HG03175 (cell line): Measurements from ENCODE around the gene SLC25A29.
"Not testable (repeated sequence)": the region's sequence is repeated elsewhere in the genome, so short reads cannot be mapped to it uniquely, and the experiment has no call there.

Experiments
- ATAC-seq: cut with Tn5 transposase; IDR thresholded peaks from one replicate; pipeline ENCODE4 v1.9.1; 2021; ENCODE audit warnings: mild to moderate bottlenecking, moderate library complexity; ENCODE audit not compliant: unreplicated experiment

Gene SLC25A29

GRCh38 chr14:100313464-100314230 is 7.4 kb upstream of the SLC25A29 start:
- ATAC-seq, result no peak

GRCh38 chr14:100312877-100313400 is 6.7 kb upstream of the SLC25A29 start:
- no peak for ATAC-seq

- not testable (repeated sequence) for ATAC-seq
Observed at GRCh38 chr14:100312110-100312876, 6.0 kb upstream of the SLC25A29 start.

GRCh38 chr14:100309028-100309737 is 2.9 kb upstream of the SLC25A29 start:
- ATAC-seq, result no peak

GRCh38 chr14:100308427-100308792 is 2.2 kb upstream of the SLC25A29 start:
- ATAC-seq, result not testable (repeated sequence)

GRCh38 chr14:100307766-100308426 is 1.7 kb upstream of the SLC25A29 start:
- no peak for ATAC-seq

GRCh38 chr14:100306998-100307765 is 938 bp upstream of the SLC25A29 start:
- ATAC-seq, result peak; percentile 7

- ATAC-seq, result no peak
Observed at GRCh38 chr14:100305324-100306100, 732 bp downstream of the SLC25A29 start.

GRCh38 chr14:100304825-100305323 is 1.4 kb downstream of the SLC25A29 start:
- ATAC-seq, result no peak

- ATAC-seq, result no peak
Observed at GRCh38 chr14:100303925-100304324, 2.3 kb downstream of the SLC25A29 start.

GRCh38 chr14:100303179-100303578 is 3.1 kb downstream of the SLC25A29 start:
- ATAC-seq, result no peak

- ATAC-seq, result no peak
Observed at GRCh38 chr14:100302616-100303015, 3.6 kb downstream of the SLC25A29 start.

- no peak for ATAC-seq
Observed at GRCh38 chr14:100299238-100299560, 7.0 kb downstream of the SLC25A29 start.

- no peak for ATAC-seq
Observed at GRCh38 chr14:100298551-100299237, 7.5 kb downstream of the SLC25A29 start.

- ATAC-seq, result peak; percentile 89
Observed at GRCh38 chr14:100297320-100298300, 8.6 kb downstream of the SLC25A29 start.

- not testable (repeated sequence) for ATAC-seq
Observed at GRCh38 chr14:100296729-100297128, 9.5 kb downstream of the SLC25A29 start.

GRCh38 chr14:100296106-100296651 is 10.1 kb downstream of the SLC25A29 start:
- ATAC-seq, result no peak
